Mammary epithelial cell (primary cell): ENCODE results near the gene C3orf33.

Experiments
- CTCF ChIP-seq, 2 donors: IDR thresholded peaks in 1 of 2; conservative IDR thresholded peaks in 1 of 2; 2 replicates each; pipeline ENCODE4 v1.5.1; 2011 to 2012; ENCODE audit warnings: inconsistent platforms in 2 of 2, low read length in 2 of 2, mild to moderate bottlenecking in 2 of 2, control low read depth in 1 of 2, low read depth in 1 of 2; ENCODE audit not compliant: insufficient read depth in 1 of 2; ENCODE audit errors: extremely low read depth in 1 of 2
- EZH2 ChIP-seq: IDR thresholded peaks from 2 replicates; pipeline ENCODE4 v1.6.1; 2012; ENCODE audit warnings: low read length, inconsistent platforms, borderline replicate concordance

GRCh38 chr3:155771126-155771525 is 35.0 kb downstream of the C3orf33 start:
- TF ChIP-seq CTCF (conservative IDR thresholded peaks at IDR 0.05 in 1 of 2, IDR thresholded peaks at IDR 0.05 in 1 of 2; ENCODE audit: extremely low read depth in 1 of 2, insufficient read depth in 1 of 2, low read depth in 1 of 2, low read length in 2 of 2) (no peak), EZH2 (no peak)
